K562 (cell line): ENCODE data around the gene CDKN2C. TPM values are rescaled to one million over a fixed set of nuclear protein-coding genes. Genes with fewer than 3 reads are reported as not detected.

Source experiments
- ATAC-seq: fragments of 200-7000 bp; cut with Tn5 transposase; 3 replicates; pipeline ENCODE4 v1.9.1; 2020; ENCODE audit warnings: moderate library complexity
- BruUV-seq: library from RNA; stranded (reverse); fragments of 400-500 nt; replicated peaks from 2 replicates; lab custom pipeline; 2021; lab: Mats Ljungman, UMichigan
- CTCF ChIA-PET: fragments of 300-600 bp; formaldehyde crosslinking; extraction: SDS; loops from one replicate; lab custom pipeline; 2021; ENCODE audit warnings: low intra/inter-chr PET ratio; lab: Yijun Ruan, JAX
- POLR2A ChIA-PET: fragments of 300-600, 350-650 bp; sonication (Branson Sonifier 250); formaldehyde crosslinking; extraction: SDS; loops from one replicate; lab custom pipeline; 2021; ENCODE audit warnings: antibody characterized with exemption, inconsistent platforms; lab: Yijun Ruan, JAX
- DNase-seq, 4 experiments: peaks; one replicate each; pipeline versions ENCODE4 v3.0.0 to v3.0.0-alpha.2; 2011 to 2018; ENCODE audit warnings: low spot score in 3 of 4, mixed read lengths in 3 of 4; ENCODE audit errors: extremely low read depth in 1 of 4
- FAIRE-seq: peaks from 2 replicates; lab custom pipeline; 2011; peaks lifted over from hg19 to GRCh38; lab: Jason Lieb, UNC
- H2AFZ ChIP-seq: 2 replicates; pipeline ENCODE4 v1.6.0; 2011; ENCODE audit warnings: low read depth, low read length, control low read depth, inconsistent platforms
- H3K27ac ChIP-seq: fragments of 200-600 bp; 3 replicates; pipeline ENCODE4 v1.8.0; 2011; ENCODE audit warnings: low read depth, mild to moderate bottlenecking, control low read depth, inconsistent platforms, low read length, moderate library complexity, mixed read lengths; ENCODE audit errors: extremely low read depth
- H3K27me3 ChIP-seq, 2 experiments: fragments of 300-600 bp in 1 of 2; 2 replicates in 1 of 2; 3 replicates in 1 of 2; pipeline versions ENCODE4 v1.6.0 to v1.8.0; 2011; ENCODE audit warnings: inconsistent platforms in 2 of 2, low read length in 2 of 2, mild to moderate bottlenecking in 1 of 2, mixed read lengths in 1 of 2, moderate library complexity in 1 of 2; ENCODE audit not compliant: control insufficient read depth in 2 of 2, insufficient read depth in 2 of 2
- H3K36me3 ChIP-seq: fragments of 300-600 bp; 3 replicates; pipeline ENCODE4 v1.8.0; 2011; ENCODE audit warnings: mild to moderate bottlenecking, low read length, inconsistent platforms; ENCODE audit not compliant: control insufficient read depth, insufficient read depth
- H3K4me1 ChIP-seq, 2 experiments: fragments of 200-600 bp in 1 of 2; replicated peaks in 1 of 2; 2 replicates in 1 of 2; 3 replicates in 1 of 2; pipeline versions ENCODE4 v1.5.1 to v1.8.0; 2011; ENCODE audit warnings: inconsistent platforms in 2 of 2, low read length in 2 of 2, mild to moderate bottlenecking in 1 of 2, mixed read lengths in 1 of 2, moderate library complexity in 1 of 2; ENCODE audit not compliant: control insufficient read depth in 2 of 2, insufficient read depth in 2 of 2
- H3K4me2 ChIP-seq: 2 replicates; pipeline ENCODE4 v1.6.1; 2011; ENCODE audit warnings: low read length, control low read depth, inconsistent platforms, mixed read lengths; ENCODE audit not compliant: insufficient read depth
- H3K4me3 ChIP-seq: fragments of 200-600 bp; sonication (generic), shearing (Covaris generic); 2 replicates; pipeline ENCODE4 v1.5.1; 2016; ENCODE audit warnings: control low read depth, inconsistent platforms
- H3K79me2 ChIP-seq: fragments of 200-600 bp; 3 replicates; pipeline ENCODE4 v1.8.0; 2011; ENCODE audit warnings: low read length, inconsistent platforms; ENCODE audit not compliant: control insufficient read depth, insufficient read depth
- H3K9ac ChIP-seq, 2 experiments: 2 replicates each; pipeline versions ENCODE4 v1.6.0 to v1.6.1; 2011; ENCODE audit warnings: low read depth in 2 of 2, low read length in 2 of 2, control low read depth in 1 of 2, inconsistent platforms in 1 of 2, mild to moderate bottlenecking in 1 of 2, mixed read lengths in 1 of 2; ENCODE audit not compliant: insufficient read depth in 1 of 2
- H3K9me1 ChIP-seq: one replicate; pipeline ENCODE4 v1.6.0; 2011; ENCODE audit warnings: inconsistent platforms, mild to moderate bottlenecking, low read length, moderate library complexity; ENCODE audit not compliant: control insufficient read depth, insufficient read depth
- H3K9me3 ChIP-seq: replicated peaks from 2 replicates; pipeline ENCODE4 v1.5.1; 2011; ENCODE audit warnings: low read depth, low read length, inconsistent platforms; ENCODE audit not compliant: control insufficient read depth, insufficient read depth
- H4K20me1 ChIP-seq: replicated peaks from 2 replicates; pipeline ENCODE4 v1.6.1; 2011; ENCODE audit warnings: low read length, inconsistent platforms, mixed read lengths; ENCODE audit not compliant: control insufficient read depth, insufficient read depth
- ETV5 ChIP-seq: sonication (generic); formaldehyde crosslinking; IDR thresholded peaks from 2 replicates; pipeline ENCODE4 v1.4.0; 2020; ENCODE audit warnings: low read depth, mild to moderate bottlenecking, missing genetic modification reagents
- GTF2E2 ChIP-seq: fragments of 200-800 bp; sonication (Bioruptor generic); IDR thresholded peaks from 2 replicates; pipeline ENCODE4 v1.6.1; 2016; ENCODE audit warnings: missing genetic modification characterization, missing compliant biosample characterization
- HMBOX1 ChIP-seq: sonication (generic); IDR thresholded peaks from 2 replicates; pipeline ENCODE4 v1.6.1; 2016
- in situ Hi-C: fragments of 300-500 bp; cut with MboI; formaldehyde crosslinking; loops from 4 replicates; pipeline ENCODE4 v1.15.0; 2018; ENCODE audit warnings: inconsistent platforms, mixed read lengths
- intact Hi-C: fragments of 100-400 bp; cut with micrococcal nuclease; formaldehyde crosslinking; loops from 2 replicates; pipeline ENCODE4 v1.14.2; 2022
- polyA plus RNA-seq, 8 experiments: library from polyadenylated mRNA; depleted of rRNA in 4 of 8; stranded (reverse) in 5 of 8; unstranded in 3 of 8; fragments of >200 nt; fragmentation: Nextera tagmentation in 2 of 8; fragmentation: Illumina TruSeq in 1 of 8; extraction: Ambion mirVana in 2 of 8; extraction: Trizol in 1 of 8; gene quantifications; 2 replicates each; pipeline versions ENCODE4 v1.2.1 to v1.2.3, GENCODE V29; 2011 to 2014; ENCODE audit warnings: inconsistent platforms in 1 of 8, missing spikeins in 1 of 8
- total RNA-seq, 7 experiments: library from RNA; depleted of rRNA in 6 of 7; stranded (reverse); fragments of >200 nt in 6 of 7; fragmentation: Illumina TruSeq in 2 of 7; extraction: Trizol in 2 of 7; gene quantifications; 2 replicates each; pipeline versions ENCODE4 v1.2.1 to v1.2.3, GENCODE V29; 2011 to 2021; ENCODE audit warnings: low replicate concordance in 1 of 7

Gene CDKN2C
- total and polyA plus RNA-seq, 9 of the 15 experiments (the other 6 are each of a cell fraction or from before 2014, with no cell fraction given), result 11.9 to 74.3 (median 45.9) TPM

- Histone ChIP-seq H3K27me3 (no peaks in the 10 kb centered on the region), H3K4me3 (no peak overlapping the region), H2AFZ (no peak overlapping the region), H3K4me1 (peaks cover 0 to 3% of the 10 kb centered on the region in 2 experiments; a peak in 1 of 5 replicates), H3K36me3 (peaks cover 30% of the 10 kb centered on the region; the same call in 1 of the 3 replicates), H4K20me1 (no peaks in the 10 kb centered on the region), H3K9me1 (no peaks in the 10 kb centered on the region), H3K9ac (no peak overlapping the region), H3K27ac (no peak overlapping the region), H3K9me3 (no peaks in the 10 kb centered on the region; the same call in 1 of the 2 replicates), H3K79me2 (peaks cover 93% of the 10 kb centered on the region), H3K4me2 (no peak overlapping the region)
- ATAC-seq, result no peak
- ChIA-PET CTCF (interaction anchor here (2.0 kb wide), 1 partner anchor 115 kb away, joined by 10 read pairs; no protein-coding TSS in a partner anchor), POLR2A (interaction anchor here (0.6 to 1.6 kb wide), 10 partner anchors 10 to 305 kb away, joined by 3 to 5 read pairs (median 3); no protein-coding TSS in a partner anchor)
- intact Hi-C loops (no loop called here), in situ Hi-C loops (no loop called here)
- no peak for FAIRE-seq
- TF ChIP-seq ETV5 (CRISPR knock-in tag), result no peak
- 0 out of 2 replicates have a peak, but pooled peaks have one; percentile 29 for TF ChIP-seq HMBOX1
- 0 out of 2 replicates have a peak, but pooled peaks have one; percentile 5 for TF ChIP-seq GTF2E2 (tag)
- no TSS peak for BruUV-seq
- no peak for DNase-seq
These were observed 39.9 kb upstream of the CDKN2C start for GRCh38 chr1:50930193-50930592.
